Pancreas (tissue), 10 donors: Measurements from ENCODE around the gene LRBA. TPM values are rescaled to one million over a fixed set of nuclear protein-coding genes. Genes with fewer than 3 reads are reported as not detected.

Source experiments
- ATAC-seq, 4 donors: fragments of 200-7000 bp; cut with Tn5 transposase; one replicate each; pipeline versions ENCODE4 v1.8.0 to v1.9.1; 2020; ENCODE audit warnings: mild to moderate bottlenecking in 4 of 4, moderate library complexity in 4 of 4
- DNase-seq, 6 donors: peaks; one replicate each; pipeline ENCODE4 v3.0.0-alpha.2; 2020
- FAIRE-seq: peaks from 2 replicates; lab custom pipeline; 2012; peaks lifted over from hg19 to GRCh38; lab: Jason Lieb, UNC
- H3K27ac ChIP-seq, 4 donors: fragments of 200-600 bp; sonication (generic); 1 replicate in 3 of 4; 2 replicates in 1 of 4; pipeline versions ENCODE4 v1.5.0 to v1.8.0; 2020
- H3K27me3 ChIP-seq, 4 donors: fragments of 200-600 bp; one replicate each; pipeline ENCODE4 v1.8.0; 2021
- H3K36me3 ChIP-seq, 3 donors: fragments of 200-600 bp; sonication (generic) in 1 of 3; one replicate each; pipeline versions ENCODE4 v1.5.0 to v1.8.0; 2020 to 2021
- H3K4me1 ChIP-seq, 3 donors: fragments of 200-600 bp; one replicate each; pipeline ENCODE4 v1.8.0; 2021
- H3K4me3 ChIP-seq, 4 donors: fragments of 200-600 bp; sonication (generic) in 2 of 4; one replicate each; pipeline versions ENCODE4 v1.5.0 to v1.8.0; 2020 to 2021
- H3K9me3 ChIP-seq, 4 donors: fragments of 200-600 bp; one replicate each; pipeline ENCODE4 v1.8.0; 2021
- CTCF ChIP-seq, 4 donors: fragments of 200-600 bp; sonication (generic) in 3 of 4; IDR thresholded peaks; one replicate each; pipeline versions ENCODE4 v1.5.0 to v1.8.0; 2021; ENCODE audit warnings: antibody characterized with exemption in 4 of 4
- whole genome bisulfite sequencing, 2 donors: extraction: QIAGEN DNeasy Blood & Tissue Kit; methylation state at CpG; one replicate each; pipeline ENCODE4 v1.1.7; 2013; 5-methylcytosine and 5-hydroxymethylcytosine counted together
- intact Hi-C, 3 donors: fragments of 100-400 bp; cut with DNase I; formaldehyde crosslinking; loops; one replicate each; pipeline versions ENCODE4 v1.11.1 to v1.14.2; 2022
- polyA plus RNA-seq, 2 donors: library from polyadenylated mRNA; stranded (reverse); fragments of 200-250 nt; gene quantifications; one replicate each; pipeline ENCODE4 v1.2.3, GENCODE V29; 2013
- total RNA-seq, 6 donors: library from RNA; stranded (reverse); fragmentation: NEBNext Ultra II Directional in 4 of 6; extraction: Animal tissue kit (Norgen Biotek cat#: 25700) in 4 of 6; gene quantifications; one replicate each; pipeline versions ENCODE4 v1.2.1 to v1.2.4, GENCODE V29; 2021 to 2023
- donor health status: healthy with polysubstance abuse.
- donor health status: DM: no; HTN: no; CAD: no; lungs with moderate emphysema.
- donor health status: DM: no; HTN: no; CAD: no.
- donor health status: control.
- donor health status: control.
- donor health status: Bipolar disorder and iron deficiency.
- donor health status: DM: yes; HTN: yes; CAD: no.
- donor health status: DM: no; HTN: no; CAD: no.
- donor health status: DM: no; HTN: no; CAD: no.
- donor health status: DM: yes; HTN: yes; CAD: no.

Gene LRBA
- total and polyA plus RNA-seq, 8 donors = 6.6 to 35.3 (median 22.3) TPM

DNA sequence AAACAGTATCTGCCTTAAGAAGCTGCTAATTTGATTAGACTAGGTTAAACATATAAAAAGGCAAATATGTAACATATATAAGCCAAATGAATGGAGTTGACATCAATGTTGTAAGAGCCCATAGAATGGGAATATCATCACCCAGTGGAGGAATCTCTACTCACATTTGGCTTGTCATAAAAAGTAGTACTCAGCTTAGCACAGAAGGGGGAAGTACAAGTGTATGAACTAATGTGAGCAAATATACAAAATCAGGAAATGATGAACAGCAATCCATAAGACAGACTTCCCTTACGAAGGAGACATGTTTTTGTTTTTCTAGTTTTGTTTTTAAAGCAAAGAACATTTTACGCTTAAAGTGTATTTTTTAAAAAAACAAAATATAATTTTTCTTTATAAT lies 358.2 kb downstream of the LRBA start:
- 95 to 98% methylated on average over 2 of the region's 2 CpGs for WGBS, 2 donors
- H3K36me3 ChIP-seq = no peaks in the 10 kb centered on the region
- ATAC-seq = no peak
- no peaks in the 10 kb centered on the region for H3K9me3 ChIP-seq
- H3K4me3 ChIP-seq = no peak overlapping the region
- DNase-seq = no peak
- no peaks in the 10 kb centered on the region for H3K27me3 ChIP-seq
- H3K4me1 ChIP-seq = no peaks in the 10 kb centered on the region
- FAIRE-seq = no peak
- TF ChIP-seq CTCF (IDR thresholded peaks at IDR 0.05) = no peak
- intact Hi-C loops = no loop called here
- no peak overlapping the region for H3K27ac ChIP-seq

- FAIRE-seq = no peak
- Histone ChIP-seq H3K4me3 (no peak overlapping the region), H3K4me1 (no peaks in the 10 kb centered on the region), H3K36me3 (no peaks in the 10 kb centered on the region), H3K9me3 (no peaks in the 10 kb centered on the region), H3K27ac (no peak overlapping the region), H3K27me3 (no peaks in the 10 kb centered on the region)
- intact Hi-C loops = no loop called here
- no peak for ATAC-seq
- no peak for DNase-seq
- WGBS, 2 donors = 63 to 74% methylated on average over 1 of the region's 1 CpG
- no peak for TF ChIP-seq CTCF (IDR thresholded peaks at IDR 0.05)
Measured at GRCh38 chr4:150650751-150651150, 364.3 kb downstream of the LRBA start.

DNA sequence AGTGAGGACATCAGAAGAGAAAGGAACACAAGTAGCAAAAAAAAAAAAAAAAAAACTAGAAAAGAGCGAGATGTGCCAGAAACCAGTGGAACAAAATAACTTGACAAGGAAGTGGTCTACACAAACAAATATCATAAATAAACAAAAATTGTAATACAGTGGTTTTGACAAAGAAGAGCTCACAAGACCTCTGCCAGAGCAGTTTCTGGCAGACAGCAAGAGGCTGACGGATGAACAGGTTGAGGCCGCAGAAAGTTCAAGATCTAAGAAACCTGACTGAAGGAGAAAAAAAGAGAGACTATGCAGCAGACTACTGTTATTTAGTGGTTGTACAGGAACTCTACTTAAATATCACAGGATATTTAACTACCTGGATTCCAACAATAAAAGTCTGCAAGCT lies 367.0 kb downstream of the LRBA start:
- Histone ChIP-seq H3K4me3 (no peak overlapping the region), H3K4me1 (no peaks in the 10 kb centered on the region), H3K9me3 (no peaks in the 10 kb centered on the region), H3K27me3 (no peaks in the 10 kb centered on the region), H3K27ac (no peak overlapping the region), H3K36me3 (no peaks in the 10 kb centered on the region)
- intact Hi-C loops = no loop called here
- TF ChIP-seq CTCF (IDR thresholded peaks at IDR 0.05) = no peak
- FAIRE-seq = no peak
- no peak for DNase-seq
- ATAC-seq = no peak
- 96 to 97% methylated on average over 3 of the region's 3 CpGs for WGBS, 2 donors

DNA sequence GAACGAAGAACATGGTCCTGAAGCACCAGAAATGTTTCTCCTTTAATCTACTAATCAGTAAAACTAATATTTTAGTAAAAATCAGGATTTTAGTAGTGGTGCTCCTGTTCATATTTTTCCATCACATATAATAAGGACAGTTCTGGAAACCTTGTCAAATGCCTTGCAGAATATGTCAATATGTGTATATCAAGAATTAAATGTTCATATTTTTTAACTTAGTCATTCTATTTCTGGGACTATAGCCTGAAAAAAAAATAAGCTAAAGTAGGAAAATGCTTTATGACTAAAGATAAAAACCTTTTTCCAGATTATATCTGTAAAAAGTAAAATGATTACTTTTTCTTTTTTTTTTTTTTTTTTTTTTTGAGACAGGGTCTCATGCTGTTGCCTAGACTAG lies 368.1 kb downstream of the LRBA start:
- Histone ChIP-seq H3K4me1 (no peaks in the 10 kb centered on the region), H3K9me3 (no peaks in the 10 kb centered on the region), H3K36me3 (no peaks in the 10 kb centered on the region), H3K27me3 (no peaks in the 10 kb centered on the region), H3K4me3 (no peak overlapping the region), H3K27ac (no peak overlapping the region)
- no peak for ATAC-seq
- WGBS, 2 donors = 89 to 94% methylated on average over 1 of the region's 1 CpG
- FAIRE-seq = no peak
- no peak for DNase-seq
- intact Hi-C loops = no loop called here
- no peak for TF ChIP-seq CTCF (IDR thresholded peaks at IDR 0.05)

DNA sequence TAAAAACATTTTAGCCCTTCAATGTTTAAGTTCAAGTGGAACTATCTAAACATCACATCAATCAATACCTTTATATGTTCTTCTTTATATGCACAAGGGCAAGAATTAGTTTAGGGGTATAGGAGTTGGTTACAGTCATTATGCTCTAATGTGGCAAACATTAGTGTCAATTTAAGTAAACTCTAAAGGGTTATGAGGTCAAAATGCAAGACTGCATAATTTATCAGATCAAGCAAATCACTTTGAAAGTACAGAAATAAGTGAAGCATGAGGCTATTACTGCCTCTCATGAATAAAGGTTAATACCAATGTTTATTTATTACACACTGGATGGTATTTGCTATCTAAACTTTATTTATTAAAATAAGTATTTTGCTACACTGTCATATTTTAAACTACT lies 373.5 kb downstream of the LRBA start:
- Histone ChIP-seq H3K27me3 (no peaks in the 10 kb centered on the region), H3K4me3 (no peak overlapping the region), H3K4me1 (no peaks in the 10 kb centered on the region), H3K36me3 (no peaks in the 10 kb centered on the region), H3K27ac (no peak overlapping the region), H3K9me3 (no peaks in the 10 kb centered on the region)
- FAIRE-seq (no peak), DNase-seq (no peak), ATAC-seq (no peak)
- intact Hi-C loops = no loop called here
- no peak for TF ChIP-seq CTCF (IDR thresholded peaks at IDR 0.05)
